Cardiac fibroblast (primary cell): ENCODE data around the gene ZKSCAN8.
"Not testable (repeated sequence)": the region's sequence is repeated elsewhere in the genome, so short reads cannot be mapped to it uniquely, and the experiment has no call there.

Experiments used
- DNase-seq, 2 donors: peaks; one replicate each; pipeline versions ENCODE4 v3.0.0 to v3.0.0-alpha.2; 2010; ENCODE audit warnings: low read depth in 2 of 2
- H3K4me3 ChIP-seq, 2 donors: replicated peaks in 1 of 2; 1 replicate in 1 of 2; 2 replicates in 1 of 2; pipeline ENCODE4 v1.5.1; 2011; ENCODE audit warnings: low read depth in 2 of 2, low read length in 2 of 2, mild to moderate bottlenecking in 2 of 2, moderate library complexity in 1 of 2
- TF ChIP-seq, protein P1 (sequence below): IDR thresholded peaks from one replicate; pipeline ENCODE4 v1.5.1; 2011; ENCODE audit warnings: low read depth, mild to moderate bottlenecking, low read length, inconsistent platforms

Gene ZKSCAN8

DNA sequence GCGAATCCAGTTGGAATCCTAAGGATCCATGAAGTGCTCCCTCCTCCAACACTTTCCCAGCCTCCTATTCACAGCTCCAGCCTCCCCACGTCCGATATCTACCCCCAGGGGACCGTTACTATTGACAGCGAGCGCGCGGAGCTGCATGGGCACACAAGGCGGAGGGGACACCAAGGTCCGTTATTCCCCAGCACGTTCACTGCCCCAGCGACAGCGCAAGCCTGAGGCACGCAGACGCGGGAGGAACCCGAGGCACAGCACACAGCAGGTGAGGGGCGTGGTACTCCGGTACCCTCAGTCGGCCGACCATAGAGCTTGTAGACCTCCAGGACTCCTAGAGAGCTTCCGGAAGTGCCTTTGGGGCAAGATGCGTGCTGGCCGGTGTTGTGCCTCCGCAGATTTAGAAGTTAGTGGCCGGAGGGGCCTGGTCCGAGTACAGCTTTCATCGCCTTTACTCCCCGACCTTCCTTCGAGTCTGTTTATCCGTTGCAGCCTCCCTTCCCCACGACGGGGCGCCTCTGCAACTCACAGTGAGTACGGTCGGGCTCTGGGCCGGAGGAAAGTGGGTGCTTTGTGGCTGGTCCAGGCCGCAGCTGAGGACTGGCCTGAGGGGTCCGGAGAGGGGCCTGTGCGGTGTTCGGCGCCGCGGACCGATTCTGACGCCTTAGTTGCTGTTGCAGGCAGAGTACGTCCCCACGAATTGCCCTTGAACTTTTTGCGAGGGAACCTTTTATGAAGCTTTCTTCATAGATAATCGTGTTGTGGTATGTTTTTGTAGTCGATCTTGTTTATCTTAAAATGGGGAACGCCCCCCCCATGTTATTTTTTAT is at the start of gene ZKSCAN8:
TSS of gene ZKSCAN8 (plus strand) at position 384 of the 830 bp plus-strand sequence. CDS start 6,525 bp downstream, outside the sequence.
- peak within 1 kb of the TSS; percentile 80 to 88 for H3K4me3 ChIP-seq
- TF ChIP-seq, protein P1, sequence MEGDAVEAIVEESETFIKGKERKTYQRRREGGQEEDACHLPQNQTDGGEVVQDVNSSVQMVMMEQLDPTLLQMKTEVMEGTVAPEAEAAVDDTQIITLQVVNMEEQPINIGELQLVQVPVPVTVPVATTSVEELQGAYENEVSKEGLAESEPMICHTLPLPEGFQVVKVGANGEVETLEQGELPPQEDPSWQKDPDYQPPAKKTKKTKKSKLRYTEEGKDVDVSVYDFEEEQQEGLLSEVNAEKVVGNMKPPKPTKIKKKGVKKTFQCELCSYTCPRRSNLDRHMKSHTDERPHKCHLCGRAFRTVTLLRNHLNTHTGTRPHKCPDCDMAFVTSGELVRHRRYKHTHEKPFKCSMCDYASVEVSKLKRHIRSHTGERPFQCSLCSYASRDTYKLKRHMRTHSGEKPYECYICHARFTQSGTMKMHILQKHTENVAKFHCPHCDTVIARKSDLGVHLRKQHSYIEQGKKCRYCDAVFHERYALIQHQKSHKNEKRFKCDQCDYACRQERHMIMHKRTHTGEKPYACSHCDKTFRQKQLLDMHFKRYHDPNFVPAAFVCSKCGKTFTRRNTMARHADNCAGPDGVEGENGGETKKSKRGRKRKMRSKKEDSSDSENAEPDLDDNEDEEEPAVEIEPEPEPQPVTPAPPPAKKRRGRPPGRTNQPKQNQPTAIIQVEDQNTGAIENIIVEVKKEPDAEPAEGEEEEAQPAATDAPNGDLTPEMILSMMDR: no peak
- peak; percentile 90 for DNase-seq

DNA sequence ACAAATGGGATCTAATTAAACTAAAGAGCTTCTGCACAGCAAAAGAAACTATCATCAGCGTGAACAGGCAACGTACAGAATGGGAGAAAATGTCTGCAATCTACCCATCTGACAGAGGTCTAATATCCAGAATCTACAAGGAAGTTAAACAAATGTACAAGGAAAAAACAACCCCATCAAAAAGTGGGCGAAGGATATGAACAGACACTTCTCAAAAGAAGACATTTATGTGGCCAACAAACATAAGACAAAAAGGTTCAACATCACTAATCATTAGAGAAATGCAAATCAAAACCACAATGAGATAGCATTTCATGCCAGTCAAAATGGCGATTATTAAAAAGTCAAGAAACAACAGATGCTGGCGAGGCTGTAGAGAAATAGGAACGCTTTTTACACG is 39.5 kb upstream of the ZKSCAN8 start:
- not testable (repeated sequence) for DNase-seq, H3K4me3 ChIP-seq

GRCh38 chr6:28102699-28103098 is 39.0 kb upstream of the ZKSCAN8 start:
- not testable (repeated sequence) for DNase-seq, H3K4me3 ChIP-seq

DNA sequence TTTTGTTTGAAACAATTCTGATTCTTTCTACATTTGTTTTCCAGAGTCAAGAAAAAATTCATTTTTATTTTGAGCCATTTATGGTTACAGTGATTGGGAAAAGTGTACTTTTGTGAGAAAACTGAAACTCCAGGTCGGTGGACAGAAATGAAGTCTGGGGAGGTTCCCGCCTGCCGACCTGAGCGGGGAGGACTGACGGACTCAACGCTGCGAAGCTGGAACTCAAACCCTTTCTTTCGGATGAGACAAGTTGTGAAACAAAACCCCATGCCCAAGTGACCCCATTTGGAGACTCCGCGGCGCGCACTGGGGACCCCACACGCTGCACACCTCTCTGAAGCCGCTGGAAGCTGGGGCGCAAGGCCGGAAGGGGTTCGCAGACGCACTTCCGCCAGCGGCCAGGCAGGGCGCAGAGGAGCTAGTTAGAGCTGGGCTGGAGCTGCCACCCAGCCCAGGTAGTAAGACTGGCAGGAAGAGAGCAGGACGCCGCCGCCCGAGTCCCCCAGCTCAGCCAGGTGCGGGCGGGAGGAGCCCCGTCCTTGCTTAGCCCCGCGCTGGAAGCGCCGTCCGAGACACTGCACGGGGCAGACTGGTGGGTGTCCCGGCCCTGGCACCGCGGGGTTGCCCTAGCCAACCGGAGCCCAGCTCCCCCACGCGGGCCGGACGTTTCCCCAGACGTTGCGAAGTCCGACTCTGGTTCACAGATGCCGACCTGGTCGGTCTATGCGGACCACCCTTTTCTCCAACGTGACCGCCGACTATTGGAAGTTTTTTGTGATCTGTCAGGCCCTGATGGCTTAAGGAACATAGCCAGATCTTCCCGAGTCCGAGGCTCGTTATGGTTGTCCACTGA is 37.1 kb upstream of the ZKSCAN8 start:
- H3K4me3 ChIP-seq: peak overlapping the region; percentile 65 to 71
- TF ChIP-seq, protein P1: peak; percentile 71
- peak; percentile 68 to 80 for DNase-seq

DNA sequence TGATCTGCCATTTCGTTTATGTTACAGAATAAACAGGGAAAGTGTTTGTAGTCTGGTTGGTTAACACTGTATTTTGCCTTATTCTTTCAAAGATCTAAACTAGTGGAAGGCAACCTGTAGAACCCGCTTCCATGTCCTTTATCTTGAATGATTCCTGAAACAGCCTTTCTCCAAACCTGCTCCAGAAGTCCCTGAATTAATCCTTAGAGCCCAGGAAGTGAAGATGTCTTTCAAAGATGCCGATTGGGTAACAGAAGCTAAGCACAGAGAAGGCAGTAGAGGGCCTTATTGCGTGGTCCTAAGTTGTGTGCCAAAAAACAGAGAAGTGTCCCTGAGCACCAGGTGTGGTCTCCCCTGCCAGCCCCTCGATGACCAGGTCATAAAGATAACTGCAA is 36.4 kb upstream of the ZKSCAN8 start:
- H3K4me3 ChIP-seq: peak overlapping the region; percentile 65 to 71
- DNase-seq: no peak
- TF ChIP-seq, protein P1: no peak

GRCh38 chr6:28107506-28107905 is 34.2 kb upstream of the ZKSCAN8 start:
- TF ChIP-seq, protein P1: no peak
- DNase-seq: no peak
- no peak overlapping the region for H3K4me3 ChIP-seq

DNA sequence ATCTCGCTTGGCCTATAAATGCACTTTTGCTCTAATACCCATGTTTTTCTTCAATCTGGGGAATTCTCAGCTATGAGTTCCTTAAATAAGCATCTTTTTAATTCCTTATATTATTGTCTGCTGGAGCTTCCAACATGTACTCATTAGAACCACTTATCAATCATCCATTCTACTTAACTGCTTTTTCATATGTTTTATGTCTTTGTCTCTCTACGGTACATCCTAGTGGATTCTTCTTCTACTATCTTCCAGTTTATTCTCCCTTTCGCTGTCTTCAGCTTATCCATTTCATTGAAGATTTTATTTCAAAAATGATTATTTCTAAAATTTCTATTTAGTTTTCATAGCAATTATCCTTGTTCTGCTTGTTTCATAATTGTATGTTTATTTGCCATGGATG is 29.7 kb upstream of the ZKSCAN8 start:
- TF ChIP-seq, protein P1: no peak
- no peak overlapping the region for H3K4me3 ChIP-seq

More for the DNA sequence above, 29.7 kb upstream of the ZKSCAN8 start:
- no peak for DNase-seq
